Measurements from ENCODE around the gene SDK1.

SDK1 gene

DNA sequence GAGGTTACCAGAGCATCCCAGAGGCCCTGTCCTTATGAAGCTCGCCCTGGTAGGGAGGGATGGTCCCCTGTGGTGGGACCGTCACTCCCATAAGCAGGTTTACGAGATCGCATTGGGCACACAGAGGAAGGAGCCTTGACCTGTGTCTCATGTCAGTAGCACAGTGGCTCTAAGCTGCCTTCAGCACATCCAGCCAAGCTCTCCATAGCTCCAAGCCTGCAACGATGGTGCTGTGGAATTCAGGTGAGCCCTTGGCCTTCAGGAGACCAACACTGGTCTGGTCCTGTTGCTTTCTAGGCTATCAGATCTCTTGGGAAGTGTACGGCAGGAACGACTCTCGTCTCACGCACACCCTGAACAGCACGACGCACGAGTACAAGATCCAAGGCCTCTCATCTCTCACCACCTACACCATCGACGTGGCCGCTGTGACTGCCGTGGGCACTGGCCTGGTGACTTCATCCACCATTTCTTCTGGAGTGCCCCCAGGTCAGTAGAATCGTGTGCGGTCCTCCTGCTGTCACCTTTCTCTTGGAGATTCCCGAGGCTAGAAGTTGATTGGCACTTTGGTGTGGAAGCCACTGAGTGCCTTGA lies 775.7 kb downstream of the SDK1 start:
- no peak overlapping the region for H3K4me3 ChIP-seq (ENCODE audit: low read length)
- TF ChIP-seq, protein P1, sequence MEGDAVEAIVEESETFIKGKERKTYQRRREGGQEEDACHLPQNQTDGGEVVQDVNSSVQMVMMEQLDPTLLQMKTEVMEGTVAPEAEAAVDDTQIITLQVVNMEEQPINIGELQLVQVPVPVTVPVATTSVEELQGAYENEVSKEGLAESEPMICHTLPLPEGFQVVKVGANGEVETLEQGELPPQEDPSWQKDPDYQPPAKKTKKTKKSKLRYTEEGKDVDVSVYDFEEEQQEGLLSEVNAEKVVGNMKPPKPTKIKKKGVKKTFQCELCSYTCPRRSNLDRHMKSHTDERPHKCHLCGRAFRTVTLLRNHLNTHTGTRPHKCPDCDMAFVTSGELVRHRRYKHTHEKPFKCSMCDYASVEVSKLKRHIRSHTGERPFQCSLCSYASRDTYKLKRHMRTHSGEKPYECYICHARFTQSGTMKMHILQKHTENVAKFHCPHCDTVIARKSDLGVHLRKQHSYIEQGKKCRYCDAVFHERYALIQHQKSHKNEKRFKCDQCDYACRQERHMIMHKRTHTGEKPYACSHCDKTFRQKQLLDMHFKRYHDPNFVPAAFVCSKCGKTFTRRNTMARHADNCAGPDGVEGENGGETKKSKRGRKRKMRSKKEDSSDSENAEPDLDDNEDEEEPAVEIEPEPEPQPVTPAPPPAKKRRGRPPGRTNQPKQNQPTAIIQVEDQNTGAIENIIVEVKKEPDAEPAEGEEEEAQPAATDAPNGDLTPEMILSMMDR (conservative IDR thresholded peaks at IDR 0.05; ENCODE audit: low read length), result no peak
- DNase-seq (ENCODE audit: low read depth), result no peak

DNA sequence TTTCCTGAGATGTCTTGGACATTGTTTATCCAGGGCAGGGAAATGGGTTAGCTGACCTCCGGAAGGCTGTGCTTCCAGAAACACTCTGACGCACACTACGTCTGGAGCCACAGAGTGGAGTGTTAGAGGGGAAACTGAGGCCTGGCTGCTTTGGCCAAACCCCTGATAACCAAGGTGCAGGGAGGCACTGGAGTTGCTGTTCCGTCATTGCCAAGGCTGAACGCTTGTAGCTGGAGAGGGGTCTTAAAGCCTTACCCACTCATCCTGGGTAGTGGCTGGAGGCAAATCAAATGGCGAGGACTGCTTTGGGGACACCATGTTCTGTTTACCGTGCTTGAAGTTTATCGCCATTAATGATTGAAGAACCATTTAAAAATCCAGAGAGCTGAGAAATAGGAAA lies 776.9 kb downstream of the SDK1 start:
- TF ChIP-seq, protein P1 (conservative IDR thresholded peaks at IDR 0.05; ENCODE audit: low read length), result no peak
- DNase-seq (ENCODE audit: low read depth), result no peak
- no peak overlapping the region for H3K4me3 ChIP-seq (ENCODE audit: low read length)

DNA sequence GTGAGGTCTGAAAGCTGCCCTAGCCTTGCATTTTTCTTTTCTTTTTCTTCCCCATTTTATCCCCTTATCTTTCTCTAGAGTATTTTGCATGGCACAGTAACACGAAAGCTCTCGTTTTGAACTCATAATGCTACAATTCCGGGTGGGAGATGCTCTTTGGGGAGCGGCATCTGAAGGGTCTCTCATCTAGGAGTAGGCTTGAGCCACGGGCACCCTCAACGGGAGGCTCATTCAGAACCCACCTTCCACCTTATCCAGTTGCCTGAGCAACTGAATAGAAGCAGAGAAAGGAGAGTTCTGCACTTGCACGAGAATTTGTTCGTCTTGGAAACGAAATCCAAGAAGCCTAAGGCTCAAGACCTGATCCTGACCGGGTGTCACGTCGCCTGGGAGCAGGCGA lies 777.5 kb downstream of the SDK1 start:
- TF ChIP-seq, protein P1 (conservative IDR thresholded peaks at IDR 0.05; ENCODE audit: low read length), result no peak
- no peak overlapping the region for H3K4me3 ChIP-seq (ENCODE audit: low read length)
- DNase-seq (ENCODE audit: low read depth), result no peak

DNA sequence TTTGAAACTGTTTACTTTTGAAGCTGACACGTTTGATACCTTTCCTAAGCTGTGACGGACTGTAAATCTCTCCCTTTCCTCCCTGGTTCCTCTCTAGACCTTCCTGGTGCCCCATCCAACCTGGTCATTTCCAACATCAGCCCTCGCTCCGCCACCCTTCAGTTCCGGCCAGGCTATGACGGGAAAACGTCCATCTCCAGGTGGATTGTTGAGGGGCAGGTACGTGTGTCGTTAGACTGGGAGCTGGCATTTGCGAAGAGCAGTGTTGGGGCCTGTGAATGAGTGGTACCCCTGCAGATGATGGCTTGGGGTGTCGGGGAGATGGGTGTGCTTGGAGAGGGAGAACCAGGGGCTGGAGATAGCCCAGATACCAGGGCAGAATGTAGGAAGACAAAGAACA lies 778.3 kb downstream of the SDK1 start:
- no peak for DNase-seq (ENCODE audit: low read depth)
- TF ChIP-seq, protein P1 (conservative IDR thresholded peaks at IDR 0.05; ENCODE audit: low read length), result no peak
- no peak overlapping the region for H3K4me3 ChIP-seq (ENCODE audit: low read length)

DNA sequence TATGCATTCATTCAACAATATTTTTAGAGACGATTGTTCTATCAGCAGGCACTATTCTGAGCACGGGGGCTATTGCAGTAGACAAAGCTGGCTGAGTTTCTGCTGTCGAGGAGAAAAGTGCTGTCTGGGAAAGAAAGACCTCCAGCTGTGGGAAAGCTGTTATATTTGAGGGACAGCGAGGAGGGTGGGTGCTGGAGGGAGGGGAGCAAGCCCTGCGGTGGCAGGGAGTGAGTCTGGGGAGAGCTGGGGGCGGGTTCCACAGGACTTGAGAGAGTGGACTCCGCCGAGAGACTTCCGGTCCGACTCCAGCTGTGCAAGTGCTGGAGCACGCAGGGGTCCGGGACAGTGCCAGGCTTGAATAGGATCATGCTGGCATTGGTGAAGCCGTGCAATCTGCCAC lies 778.9 kb downstream of the SDK1 start:
- H3K4me3 ChIP-seq (ENCODE audit: low read length), result no peak overlapping the region
- no peak for DNase-seq (ENCODE audit: low read depth)
- TF ChIP-seq, protein P1 (conservative IDR thresholded peaks at IDR 0.05; ENCODE audit: low read length), result no peak

DNA sequence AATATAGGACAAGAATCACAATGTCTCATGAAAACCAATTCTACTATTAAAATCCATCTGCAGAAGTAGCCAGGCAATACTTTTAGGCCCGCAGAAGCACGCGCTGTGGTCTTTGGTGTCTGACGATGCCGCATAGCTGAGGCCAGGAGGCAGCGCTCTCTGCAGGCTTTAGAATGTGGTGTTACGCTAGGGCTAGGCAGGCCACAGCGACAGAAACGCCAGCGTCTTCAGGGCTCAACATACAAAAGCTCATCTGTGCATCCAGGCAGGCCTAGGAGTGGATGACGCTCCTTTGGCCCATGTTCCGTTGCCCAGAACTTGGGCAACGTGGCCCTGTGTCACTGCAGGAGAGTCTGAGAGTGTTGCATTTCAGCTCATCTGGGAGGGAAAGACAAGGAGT lies 779.9 kb downstream of the SDK1 start:
- TF ChIP-seq, protein P1 (conservative IDR thresholded peaks at IDR 0.05; ENCODE audit: low read length), result no peak
- DNase-seq (ENCODE audit: low read depth), result no peak
- H3K4me3 ChIP-seq (ENCODE audit: low read length), result no peak overlapping the region

DNA sequence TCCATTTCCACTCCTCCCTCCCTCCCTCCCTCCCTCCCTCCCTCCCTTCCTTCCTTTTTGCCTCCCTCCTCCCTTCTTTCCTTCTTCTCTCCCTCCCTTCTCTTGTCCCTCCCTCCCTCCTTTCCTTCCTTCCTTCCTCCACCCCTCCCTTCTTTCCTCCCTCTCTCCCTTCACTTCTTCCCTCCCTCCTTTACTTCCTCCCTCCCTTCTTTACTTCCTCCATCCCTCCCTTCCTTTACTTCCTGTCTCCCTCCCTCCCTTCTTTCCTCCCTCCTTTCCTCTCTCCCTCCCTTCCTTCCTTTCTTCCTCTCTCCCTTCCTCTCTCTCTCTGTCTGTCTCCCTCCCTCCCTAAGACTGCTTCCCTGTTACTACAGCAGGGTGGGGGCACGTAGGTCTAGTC lies 782.5 kb downstream of the SDK1 start:
- no peak overlapping the region for H3K4me3 ChIP-seq (ENCODE audit: low read length)
- no peak for DNase-seq (ENCODE audit: low read depth)
- TF ChIP-seq, protein P1 (conservative IDR thresholded peaks at IDR 0.05; ENCODE audit: low read length), result no peak

Measured in AG10803 (cell line).